ENCODE data around the gene BEND6. TPM values are rescaled to one million over a fixed set of nuclear protein-coding genes. Genes with fewer than 3 reads are reported as not detected.

BEND6 gene
- total and polyA plus RNA-seq, 2 donors (not counting 1 experiment from before 2014, with no cell fraction given), result 9.7 to 12.6 TPM

DNA sequence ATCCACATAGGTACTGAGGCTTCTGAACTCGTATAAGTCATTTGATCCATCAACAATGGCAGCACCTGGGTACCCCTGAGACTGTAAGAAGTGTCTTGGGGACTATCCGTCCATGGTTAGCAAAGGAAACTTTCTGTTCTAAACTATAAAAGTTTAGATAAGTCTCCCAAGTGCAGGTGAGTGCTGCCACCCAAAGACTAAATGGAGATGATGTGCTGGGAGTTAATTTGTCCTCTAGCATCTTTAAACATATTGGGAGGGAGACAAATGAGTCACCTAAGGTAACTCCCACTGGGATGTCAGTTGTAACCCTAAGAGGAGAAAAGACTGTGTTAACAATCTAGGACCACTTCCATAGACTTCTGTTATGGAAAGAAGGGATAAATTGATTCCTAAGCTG lies 6.2 kb downstream of the BEND6 start:
- peaks cover 13% of the 10 kb centered on the region for H3K4me1 ChIP-seq (ENCODE audit: control insufficient read depth, extremely low read depth, insufficient read depth, low read length)
- no peak overlapping the region for H3K4me3 ChIP-seq (replicated peaks in 1 of 4; ENCODE audit: control extremely low read depth in 1 of 4, insufficient read depth in 1 of 4, low read depth in 3 of 4, low read length in 4 of 4)
- H3K9me3 ChIP-seq (ENCODE audit: control insufficient read depth, insufficient read depth, low read depth, low read length), result no peaks in the 10 kb centered on the region

GRCh38 chr6:56962441-56962840 lies 7.5 kb downstream of the BEND6 start:
- Histone ChIP-seq H3K79me2 (ENCODE audit: control insufficient read depth, insufficient read depth, low read length) (no peaks in the 10 kb centered on the region), H3K27ac (ENCODE audit: insufficient read depth, low read length) (no peak overlapping the region), H3K27me3 (ENCODE audit: control insufficient read depth, insufficient read depth, low read length) (no peaks in the 10 kb centered on the region), H3K4me1 (ENCODE audit: control insufficient read depth, extremely low read depth, insufficient read depth, low read length) (peaks cover 8% of the 10 kb centered on the region), H2AFZ (ENCODE audit: low read length) (no peak overlapping the region), H3K9me3 (ENCODE audit: control insufficient read depth, insufficient read depth, low read depth, low read length) (no peaks in the 10 kb centered on the region), H3K36me3 (ENCODE audit: control insufficient read depth, insufficient read depth, low read length) (no peaks in the 10 kb centered on the region), H4K20me1 (ENCODE audit: control insufficient read depth, extremely low read depth, insufficient read depth, low read length) (no peaks in the 10 kb centered on the region), H3K4me3 (replicated peaks in 1 of 4; ENCODE audit: control extremely low read depth in 1 of 4, insufficient read depth in 1 of 4, low read depth in 3 of 4, low read length in 4 of 4) (no peak overlapping the region), H3K4me2 (ENCODE audit: extremely low read depth, insufficient read depth, low read length) (no peak overlapping the region), H3K9ac (ENCODE audit: insufficient read depth, low read length) (no peak overlapping the region)
- TF ChIP-seq, protein P1, sequence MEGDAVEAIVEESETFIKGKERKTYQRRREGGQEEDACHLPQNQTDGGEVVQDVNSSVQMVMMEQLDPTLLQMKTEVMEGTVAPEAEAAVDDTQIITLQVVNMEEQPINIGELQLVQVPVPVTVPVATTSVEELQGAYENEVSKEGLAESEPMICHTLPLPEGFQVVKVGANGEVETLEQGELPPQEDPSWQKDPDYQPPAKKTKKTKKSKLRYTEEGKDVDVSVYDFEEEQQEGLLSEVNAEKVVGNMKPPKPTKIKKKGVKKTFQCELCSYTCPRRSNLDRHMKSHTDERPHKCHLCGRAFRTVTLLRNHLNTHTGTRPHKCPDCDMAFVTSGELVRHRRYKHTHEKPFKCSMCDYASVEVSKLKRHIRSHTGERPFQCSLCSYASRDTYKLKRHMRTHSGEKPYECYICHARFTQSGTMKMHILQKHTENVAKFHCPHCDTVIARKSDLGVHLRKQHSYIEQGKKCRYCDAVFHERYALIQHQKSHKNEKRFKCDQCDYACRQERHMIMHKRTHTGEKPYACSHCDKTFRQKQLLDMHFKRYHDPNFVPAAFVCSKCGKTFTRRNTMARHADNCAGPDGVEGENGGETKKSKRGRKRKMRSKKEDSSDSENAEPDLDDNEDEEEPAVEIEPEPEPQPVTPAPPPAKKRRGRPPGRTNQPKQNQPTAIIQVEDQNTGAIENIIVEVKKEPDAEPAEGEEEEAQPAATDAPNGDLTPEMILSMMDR (conservative IDR thresholded peaks at IDR 0.05 in 1 of 2, IDR thresholded peaks at IDR 0.05 in 1 of 2; ENCODE audit: low read depth in 1 of 2, low read length in 2 of 2), result no peak
- TF ChIP-seq EZH2 (IDR thresholded peaks at IDR 0.05; ENCODE audit: low read length, missing control alignments), result no peak
- peak in 1 of 2 donors; percentile 77 for DNase-seq (ENCODE audit: low read depth in 2 of 2)

More for the DNA sequence above, 6.2 kb downstream of the BEND6 start:
- Histone ChIP-seq H3K27ac (ENCODE audit: insufficient read depth, low read length) (no peak overlapping the region), H3K9ac (ENCODE audit: insufficient read depth, low read length) (no peak overlapping the region), H4K20me1 (ENCODE audit: control insufficient read depth, extremely low read depth, insufficient read depth, low read length) (no peaks in the 10 kb centered on the region), H3K4me2 (ENCODE audit: extremely low read depth, insufficient read depth, low read length) (no peak overlapping the region), H3K27me3 (ENCODE audit: control insufficient read depth, insufficient read depth, low read length) (no peaks in the 10 kb centered on the region), H2AFZ (ENCODE audit: low read length) (no peak overlapping the region), H3K79me2 (ENCODE audit: control insufficient read depth, insufficient read depth, low read length) (peaks cover 6% of the 10 kb centered on the region), H3K36me3 (ENCODE audit: control insufficient read depth, insufficient read depth, low read length) (no peaks in the 10 kb centered on the region)
- no peak for TF ChIP-seq EZH2 (IDR thresholded peaks at IDR 0.05; ENCODE audit: low read length, missing control alignments)
- TF ChIP-seq, protein P1 (conservative IDR thresholded peaks at IDR 0.05 in 1 of 2, IDR thresholded peaks at IDR 0.05 in 1 of 2; ENCODE audit: low read depth in 1 of 2, low read length in 2 of 2), result no peak
- DNase-seq (ENCODE audit: low read depth in 2 of 2), result no peak

DNA sequence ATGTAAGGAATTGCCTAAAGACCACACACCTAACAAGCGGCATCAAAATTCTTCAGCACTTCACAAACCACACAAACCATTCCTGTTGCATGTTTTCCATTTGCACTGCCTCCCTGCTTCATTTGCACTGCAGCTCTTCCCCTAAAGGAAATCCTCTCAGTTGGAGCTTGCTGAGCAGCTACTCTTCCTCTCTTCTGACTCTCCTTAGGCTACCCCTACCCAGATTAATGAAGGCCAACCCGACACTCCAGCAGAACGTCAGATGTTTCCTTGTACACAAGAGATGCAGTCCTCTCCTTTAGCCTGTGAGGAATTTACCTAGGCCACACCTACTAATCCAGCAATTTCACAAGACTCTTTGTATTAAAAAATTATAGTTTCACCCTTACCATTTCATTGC lies 8.1 kb downstream of the BEND6 start:
- no peak overlapping the region for H3K4me2 ChIP-seq (ENCODE audit: extremely low read depth, insufficient read depth, low read length)
- H4K20me1 ChIP-seq (ENCODE audit: control insufficient read depth, extremely low read depth, insufficient read depth, low read length), result no peaks in the 10 kb centered on the region
- no peak overlapping the region for H3K27ac ChIP-seq (ENCODE audit: insufficient read depth, low read length)
- H2AFZ ChIP-seq (ENCODE audit: low read length), result no peak overlapping the region
- H3K27me3 ChIP-seq (ENCODE audit: control insufficient read depth, insufficient read depth, low read length), result no peaks in the 10 kb centered on the region
- H3K36me3 ChIP-seq (ENCODE audit: control insufficient read depth, insufficient read depth, low read length), result no peaks in the 10 kb centered on the region
- no peaks in the 10 kb centered on the region for H3K9me3 ChIP-seq (ENCODE audit: control insufficient read depth, insufficient read depth, low read depth, low read length)
- H3K4me1 ChIP-seq (ENCODE audit: control insufficient read depth, extremely low read depth, insufficient read depth, low read length), result peaks cover 6% of the 10 kb centered on the region
- H3K4me3 ChIP-seq (replicated peaks in 1 of 4; ENCODE audit: control extremely low read depth in 1 of 4, insufficient read depth in 1 of 4, low read depth in 3 of 4, low read length in 4 of 4), result no peak overlapping the region
- no peak overlapping the region for H3K9ac ChIP-seq (ENCODE audit: insufficient read depth, low read length)
- TF ChIP-seq, protein P1 (conservative IDR thresholded peaks at IDR 0.05 in 1 of 2, IDR thresholded peaks at IDR 0.05 in 1 of 2; ENCODE audit: low read depth in 1 of 2, low read length in 2 of 2), result no peak
- TF ChIP-seq EZH2 (IDR thresholded peaks at IDR 0.05; ENCODE audit: low read length, missing control alignments), result no peak
- no peaks in the 10 kb centered on the region for H3K79me2 ChIP-seq (ENCODE audit: control insufficient read depth, insufficient read depth, low read length)
- DNase-seq (ENCODE audit: low read depth in 2 of 2), result peak in 1 of 2 donors; percentile 37
